HEK293T (cell line): Measurements from ENCODE around the gene PRDM9.

Experiments
- ARNT ChIP-seq: fragments of 450-650 bp; IDR thresholded peaks from 2 replicates; pipeline ENCODE4 v1.6.1; 2017; ENCODE audit warnings: mild to moderate bottlenecking
- BHLHE40 ChIP-seq: fragments of 450-650 bp; IDR thresholded peaks from 2 replicates; pipeline ENCODE4 v1.6.1; 2016; ENCODE audit warnings: mild to moderate bottlenecking, moderate library complexity, borderline replicate concordance
- ELF4 ChIP-seq: fragments of 450-650 bp; IDR thresholded peaks from 2 replicates; pipeline ENCODE4 v1.6.1; 2017; ENCODE audit warnings: antibody characterized with exemption
- FOXK2 ChIP-seq: fragments of 450-650 bp; IDR thresholded peaks from 2 replicates; pipeline ENCODE4 v1.6.1; 2016; ENCODE audit warnings: mild to moderate bottlenecking
- FOXM1 ChIP-seq: fragments of 450-650 bp; IDR thresholded peaks from 2 replicates; pipeline ENCODE4 v1.6.1; 2017; ENCODE audit warnings: mild to moderate bottlenecking, borderline replicate concordance
- HDGF ChIP-seq: fragments of 450-650 bp; IDR thresholded peaks from 2 replicates; pipeline ENCODE4 v1.6.1; 2017; ENCODE audit warnings: antibody characterized with exemption, borderline replicate concordance
- L3MBTL2 ChIP-seq: fragments of 450-650 bp; conservative IDR thresholded peaks from 2 replicates; pipeline ENCODE4 v1.6.1; 2016; ENCODE audit warnings: mild to moderate bottlenecking
- LEF1 ChIP-seq: fragments of 450-650 bp; IDR thresholded peaks from 2 replicates; pipeline ENCODE4 v1.6.1; 2017; ENCODE audit warnings: mild to moderate bottlenecking, borderline replicate concordance
- PKNOX1 ChIP-seq: fragments of 450-650 bp; IDR thresholded peaks from 2 replicates; pipeline ENCODE4 v1.6.1; 2016
- SP1 ChIP-seq: fragments of 450-650 bp; IDR thresholded peaks from 2 replicates; pipeline ENCODE4 v1.6.1; 2017
- SUZ12 ChIP-seq: fragments of 450-650 bp; IDR thresholded peaks from 2 replicates; pipeline ENCODE4 v1.6.1; 2016; ENCODE audit warnings: mild to moderate bottlenecking
- TARDBP ChIP-seq: fragments of 450-650 bp; IDR thresholded peaks from 2 replicates; pipeline ENCODE4 v1.6.1; 2016

DNA sequence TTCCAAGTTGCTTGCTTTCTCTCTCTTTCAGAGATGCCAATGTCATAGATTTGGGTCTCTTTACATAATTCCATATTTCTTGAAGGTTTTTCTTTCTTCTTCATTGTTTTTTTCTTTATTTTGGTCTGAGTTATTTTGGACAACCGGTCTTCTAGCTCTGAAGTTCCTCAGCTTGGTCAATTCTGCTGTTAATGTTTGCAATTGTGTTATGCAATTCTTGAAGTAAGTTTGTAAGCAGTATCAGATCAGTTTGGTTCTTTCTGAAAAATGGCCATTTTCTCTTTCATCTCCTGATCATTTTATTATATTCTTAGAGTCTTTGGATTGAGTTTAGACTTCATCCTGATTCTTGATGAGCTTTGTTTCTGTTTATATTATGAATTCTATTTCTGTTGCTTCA lies 16.4 kb upstream of the PRDM9 start:
- TF ChIP-seq ELF4 (no peak), SUZ12 (no peak), HDGF (no peak), PKNOX1 (no peak), ARNT (no peak), LEF1 (no peak), BHLHE40 (no peak), FOXM1 (no peak), TARDBP (no peak), SP1 (no peak), L3MBTL2 (no peak), FOXK2 (no peak)
